GM12878 (cell line): ENCODE measurements around the gene KBTBD2.

Experiments used
- ASH2L ChIP-seq: fragments of 300-600, 200-600 bp; sonication (generic); IDR thresholded peaks from 2 replicates; pipeline ENCODE4 v1.6.1; 2017; ENCODE audit warnings: low read depth, mild to moderate bottlenecking, borderline replicate concordance
- CBX5 ChIP-seq: sonication (generic); IDR thresholded peaks from 2 replicates; pipeline ENCODE4 v1.6.1; 2016; ENCODE audit warnings: low read depth, moderate library complexity, mild to moderate bottlenecking, inconsistent platforms
- CHD2 ChIP-seq: IDR thresholded peaks from 2 replicates; pipeline ENCODE4 v1.6.1; 2011; ENCODE audit warnings: low read depth, low read length, improper control_type of control experiment, borderline replicate concordance
- EP300 ChIP-seq, 2 experiments: fragments of 150-350 bp in 1 of 2; IDR thresholded peaks; 2 replicates each; pipeline ENCODE4 v1.6.1; 2011 to 2012; ENCODE audit warnings: low read depth in 2 of 2, low read length in 2 of 2, borderline replicate concordance in 1 of 2, improper control_type of control experiment in 1 of 2, inconsistent platforms in 1 of 2; ENCODE audit not compliant: control insufficient read depth in 1 of 2
- HDAC6 ChIP-seq: fragments of 200-600 bp; sonication (generic); IDR thresholded peaks from one replicate; pipeline ENCODE4 v1.8.0; 2017; ENCODE audit warnings: antibody characterized with exemption; ENCODE audit not compliant: unreplicated experiment
- NFYB ChIP-seq: IDR thresholded peaks from 2 replicates; pipeline ENCODE4 v1.6.1; 2011; ENCODE audit warnings: low read depth, mild to moderate bottlenecking, low read length, improper control_type of control experiment, moderate library complexity; ENCODE audit not compliant: insufficient read depth
- NRF1 ChIP-seq: conservative IDR thresholded peaks from 2 replicates; pipeline ENCODE4 v1.6.1; 2011; ENCODE audit warnings: mild to moderate bottlenecking, low read depth, low read length, improper control_type of control experiment
- SIX5 ChIP-seq: IDR thresholded peaks from 2 replicates; pipeline ENCODE4 v1.6.1; 2011; ENCODE audit warnings: mild to moderate bottlenecking, low read depth, low read length, moderate library complexity; ENCODE audit not compliant: severe bottlenecking
- SMAD5 ChIP-seq: IDR thresholded peaks from 2 replicates; pipeline ENCODE4 v1.6.1; 2016; ENCODE audit warnings: antibody characterized with exemption, low read depth
- YY1 ChIP-seq: IDR thresholded peaks from 2 replicates; pipeline ENCODE4 v1.6.1; 2011; ENCODE audit warnings: low read depth, mild to moderate bottlenecking, low read length
- TF ChIP-seq, protein P1 (sequence below): fragments of 450-650 bp; IDR thresholded peaks from 2 replicates; pipeline ENCODE4 v1.6.1; 2017; ENCODE audit warnings: antibody characterized with exemption, mild to moderate bottlenecking, moderate library complexity
- TF ChIP-seq, protein P2 (sequence below), 3 experiments: IDR thresholded peaks in 2 of 3; conservative IDR thresholded peaks in 1 of 3; 2 replicates each; pipeline ENCODE4 v1.5.1; 2011; ENCODE audit warnings: low read depth in 3 of 3, low read length in 3 of 3, mild to moderate bottlenecking in 3 of 3, control low read depth in 2 of 3, moderate library complexity in 2 of 3, inconsistent platforms in 1 of 3, mixed read lengths in 1 of 3; ENCODE audit not compliant: control insufficient read depth in 2 of 3, insufficient read depth in 1 of 3; ENCODE audit errors: extremely low read depth in 1 of 3
- TF ChIP-seq, protein P3 (sequence below): IDR thresholded peaks from 2 replicates; pipeline ENCODE4 v1.6.1; 2011; ENCODE audit warnings: low read depth, mild to moderate bottlenecking, low read length, moderate library complexity, borderline replicate concordance; ENCODE audit errors: extremely low read depth

DNA sequence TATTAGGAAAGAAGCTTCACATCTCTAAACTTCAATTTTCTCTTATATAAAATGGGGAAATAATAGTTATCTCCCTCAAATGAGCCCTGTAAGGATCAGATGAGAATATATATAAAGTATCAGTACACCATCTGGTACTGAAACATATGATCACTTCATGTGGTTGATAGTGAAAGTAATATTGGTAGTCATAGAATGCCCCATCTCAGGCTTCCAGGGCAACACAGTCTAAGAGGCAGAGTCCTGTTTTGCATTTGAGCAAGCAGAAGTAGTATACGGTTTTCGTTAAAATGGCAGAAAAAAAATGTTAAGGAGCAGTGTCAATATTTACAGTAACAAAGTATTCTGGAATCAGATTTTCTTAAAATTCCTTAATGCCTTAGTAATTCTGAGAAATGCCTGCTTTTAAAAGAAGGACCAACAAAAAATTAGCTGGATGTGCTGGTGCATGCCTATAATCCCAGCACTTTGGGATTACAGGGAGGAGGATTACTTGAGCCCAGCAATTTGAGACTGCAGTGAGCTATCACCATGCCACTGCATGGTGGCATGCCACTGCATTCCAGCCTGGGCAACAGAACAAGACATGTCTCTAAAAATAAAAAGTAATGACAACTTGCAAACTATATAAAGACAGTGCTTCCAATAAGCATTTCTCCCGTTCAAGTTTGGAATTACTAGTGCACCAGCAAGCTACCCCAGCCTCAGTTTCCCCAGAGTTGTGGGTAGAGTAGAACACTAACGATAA, 19.8 kb downstream of the KBTBD2 start:
- no peak for TF ChIP-seq NRF1
- TF ChIP-seq, protein P1, sequence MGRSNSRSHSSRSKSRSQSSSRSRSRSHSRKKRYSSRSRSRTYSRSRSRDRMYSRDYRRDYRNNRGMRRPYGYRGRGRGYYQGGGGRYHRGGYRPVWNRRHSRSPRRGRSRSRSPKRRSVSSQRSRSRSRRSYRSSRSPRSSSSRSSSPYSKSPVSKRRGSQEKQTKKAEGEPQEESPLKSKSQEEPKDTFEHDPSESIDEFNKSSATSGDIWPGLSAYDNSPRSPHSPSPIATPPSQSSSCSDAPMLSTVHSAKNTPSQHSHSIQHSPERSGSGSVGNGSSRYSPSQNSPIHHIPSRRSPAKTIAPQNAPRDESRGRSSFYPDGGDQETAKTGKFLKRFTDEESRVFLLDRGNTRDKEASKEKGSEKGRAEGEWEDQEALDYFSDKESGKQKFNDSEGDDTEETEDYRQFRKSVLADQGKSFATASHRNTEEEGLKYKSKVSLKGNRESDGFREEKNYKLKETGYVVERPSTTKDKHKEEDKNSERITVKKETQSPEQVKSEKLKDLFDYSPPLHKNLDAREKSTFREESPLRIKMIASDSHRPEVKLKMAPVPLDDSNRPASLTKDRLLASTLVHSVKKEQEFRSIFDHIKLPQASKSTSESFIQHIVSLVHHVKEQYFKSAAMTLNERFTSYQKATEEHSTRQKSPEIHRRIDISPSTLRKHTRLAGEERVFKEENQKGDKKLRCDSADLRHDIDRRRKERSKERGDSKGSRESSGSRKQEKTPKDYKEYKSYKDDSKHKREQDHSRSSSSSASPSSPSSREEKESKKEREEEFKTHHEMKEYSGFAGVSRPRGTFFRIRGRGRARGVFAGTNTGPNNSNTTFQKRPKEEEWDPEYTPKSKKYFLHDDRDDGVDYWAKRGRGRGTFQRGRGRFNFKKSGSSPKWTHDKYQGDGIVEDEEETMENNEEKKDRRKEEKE = no peak
- no peak for TF ChIP-seq HDAC6
- no peak for TF ChIP-seq EP300 (IDR thresholded peaks at IDR 0.05; ENCODE audit: borderline replicate concordance in 1 of 2, control insufficient read depth in 1 of 2, low read depth in 2 of 2, low read length in 2 of 2)
- no peak for TF ChIP-seq NFYB
- TF ChIP-seq, protein P2, sequence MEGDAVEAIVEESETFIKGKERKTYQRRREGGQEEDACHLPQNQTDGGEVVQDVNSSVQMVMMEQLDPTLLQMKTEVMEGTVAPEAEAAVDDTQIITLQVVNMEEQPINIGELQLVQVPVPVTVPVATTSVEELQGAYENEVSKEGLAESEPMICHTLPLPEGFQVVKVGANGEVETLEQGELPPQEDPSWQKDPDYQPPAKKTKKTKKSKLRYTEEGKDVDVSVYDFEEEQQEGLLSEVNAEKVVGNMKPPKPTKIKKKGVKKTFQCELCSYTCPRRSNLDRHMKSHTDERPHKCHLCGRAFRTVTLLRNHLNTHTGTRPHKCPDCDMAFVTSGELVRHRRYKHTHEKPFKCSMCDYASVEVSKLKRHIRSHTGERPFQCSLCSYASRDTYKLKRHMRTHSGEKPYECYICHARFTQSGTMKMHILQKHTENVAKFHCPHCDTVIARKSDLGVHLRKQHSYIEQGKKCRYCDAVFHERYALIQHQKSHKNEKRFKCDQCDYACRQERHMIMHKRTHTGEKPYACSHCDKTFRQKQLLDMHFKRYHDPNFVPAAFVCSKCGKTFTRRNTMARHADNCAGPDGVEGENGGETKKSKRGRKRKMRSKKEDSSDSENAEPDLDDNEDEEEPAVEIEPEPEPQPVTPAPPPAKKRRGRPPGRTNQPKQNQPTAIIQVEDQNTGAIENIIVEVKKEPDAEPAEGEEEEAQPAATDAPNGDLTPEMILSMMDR (IDR thresholded peaks at IDR 0.05 in 2 of 3, conservative IDR thresholded peaks at IDR 0.05 in 1 of 3; ENCODE audit: control insufficient read depth in 2 of 3, extremely low read depth in 1 of 3, insufficient read depth in 1 of 3, low read depth in 3 of 3, low read length in 3 of 3) = no peak
- no peak for TF ChIP-seq CBX5
- no peak for TF ChIP-seq SMAD5
- TF ChIP-seq, protein P3, sequence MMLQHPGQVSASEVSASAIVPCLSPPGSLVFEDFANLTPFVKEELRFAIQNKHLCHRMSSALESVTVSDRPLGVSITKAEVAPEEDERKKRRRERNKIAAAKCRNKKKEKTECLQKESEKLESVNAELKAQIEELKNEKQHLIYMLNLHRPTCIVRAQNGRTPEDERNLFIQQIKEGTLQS = no peak
- TF ChIP-seq CHD2 = no peak
- TF ChIP-seq ASH2L = no peak
- no peak for TF ChIP-seq SIX5
- no peak for TF ChIP-seq YY1
